HCT116 (cell line): ENCODE measurements around the gene NSG2. TPM values are rescaled to one million over a fixed set of nuclear protein-coding genes. Genes with fewer than 3 reads are reported as not detected.

Experiments
- ATAC-seq: fragments of 200-7000 bp; cut with Tn5 transposase; 2 replicates; pipeline ENCODE4 v1.9.1; 2020; ENCODE audit warnings: mild to moderate bottlenecking, moderate library complexity
- BruUV-seq: library from RNA; stranded (reverse); fragments of 400-500 nt; replicated peaks from 2 replicates; lab custom pipeline; 2021; lab: Mats Ljungman, UMichigan
- CTCF ChIA-PET: fragments of 300-600 bp; sonication (Branson Sonifier 250); formaldehyde crosslinking; loops from one replicate; lab custom pipeline; 2021; ENCODE audit warnings: antibody characterized with exemption; lab: Charles Lee
- POLR2A ChIA-PET: fragments of 300-600, 350-600 bp; sonication (Branson Sonifier 250); formaldehyde crosslinking; loops from one replicate; lab custom pipeline; 2021; ENCODE audit warnings: antibody characterized with exemption; lab: Charles Lee
- RAD21 ChIA-PET, 2 experiments: fragments of 300-600 bp; sonication (Branson Sonifier 250); formaldehyde crosslinking; loops; one replicate each; lab custom pipeline; 2023; ENCODE audit warnings: low total read pairs in 2 of 2; ENCODE audit not compliant: uncharacterized antibody in 2 of 2, unreplicated experiment in 2 of 2, low non-redundant PET in 1 of 2; lab: Charles Lee
- DNase-seq: peaks from one replicate; pipeline ENCODE4 v3.0.0-alpha.2; 2010; ENCODE audit warnings: low read depth, low spot score
- H2AFZ ChIP-seq: fragments of 200-600 bp; shearing (Covaris generic), sonication (generic); 2 replicates; pipeline ENCODE4 v1.6.1; 2017; ENCODE audit warnings: low read depth, mixed run types, mixed read lengths, antibody characterized with exemption, low read length; ENCODE audit not compliant: poor library complexity, severe bottlenecking
- H3K27ac ChIP-seq: 2 replicates; pipeline ENCODE4 v1.5.1; 2012; ENCODE audit warnings: low read depth, low read length
- H3K27me3 ChIP-seq: fragments of 200-600 bp; sonication (generic); 2 replicates; pipeline ENCODE4 v1.6.1; 2016; ENCODE audit warnings: mixed run types, low read length, mixed read lengths; ENCODE audit not compliant: insufficient read depth
- H3K36me3 ChIP-seq, 2 experiments: fragments of 200-500 bp in 1 of 2; fragments of 200-600 bp in 1 of 2; sonication (Bioruptor generic) in 1 of 2; sonication (generic) in 1 of 2; 2 replicates each; pipeline versions ENCODE4 v1.5.1 to v1.6.1; 2014 to 2016; ENCODE audit warnings: low read length in 2 of 2, inconsistent platforms in 1 of 2, mixed read lengths in 1 of 2, mixed run types in 1 of 2; ENCODE audit not compliant: insufficient read depth in 2 of 2, control insufficient read depth in 1 of 2
- H3K4me1 ChIP-seq, 2 experiments: fragments of 200-600 bp in 1 of 2; sonication (generic) in 1 of 2; 2 replicates each; pipeline versions ENCODE4 v1.5.1 to v1.6.1; 2012 to 2017; ENCODE audit warnings: low read length in 2 of 2, inconsistent platforms in 1 of 2, mild to moderate bottlenecking in 1 of 2, mixed read lengths in 1 of 2, mixed run types in 1 of 2, moderate library complexity in 1 of 2; ENCODE audit not compliant: insufficient read depth in 2 of 2, control insufficient read depth in 1 of 2
- H3K4me2 ChIP-seq: fragments of 200-600 bp; sonication (generic); 2 replicates; pipeline ENCODE4 v1.6.1; 2017; ENCODE audit warnings: mixed run types, low read length, mixed read lengths
- H3K4me3 ChIP-seq, 2 experiments: fragments of 200-600 bp in 1 of 2; sonication (generic) in 1 of 2; replicated peaks in 1 of 2; 2 replicates each; pipeline ENCODE4 v1.5.1; 2011 to 2016; ENCODE audit warnings: low read length in 2 of 2, control low read depth in 1 of 2, low read depth in 1 of 2, mild to moderate bottlenecking in 1 of 2, mixed read lengths in 1 of 2, mixed run types in 1 of 2
- H3K79me2 ChIP-seq: fragments of 200-600 bp; sonication (generic); 2 replicates; pipeline ENCODE4 v1.6.1; 2017; ENCODE audit warnings: mild to moderate bottlenecking, mixed run types, low read length, moderate library complexity, mixed read lengths; ENCODE audit not compliant: insufficient read depth
- H3K9ac ChIP-seq: fragments of 200-600 bp; sonication (generic); 2 replicates; pipeline ENCODE4 v1.6.1; 2016; ENCODE audit warnings: low read length, mixed read lengths
- H3K9me2 ChIP-seq: fragments of 200-600 bp; sonication (generic), shearing (Covaris generic); 2 replicates; pipeline ENCODE4 v1.6.1; 2017; ENCODE audit warnings: mixed run types, mild to moderate bottlenecking, moderate library complexity; ENCODE audit not compliant: insufficient read depth
- H3K9me3 ChIP-seq, 2 experiments: fragments of 200-500 bp in 1 of 2; fragments of 200-600 bp in 1 of 2; sonication (Bioruptor generic) in 1 of 2; sonication (generic) in 1 of 2; 2 replicates each; pipeline ENCODE4 v1.6.1; 2014 to 2017; ENCODE audit warnings: low read length in 2 of 2, mixed read lengths in 2 of 2, inconsistent platforms in 1 of 2, low read depth in 1 of 2, mild to moderate bottlenecking in 1 of 2, mixed run types in 1 of 2, moderate library complexity in 1 of 2; ENCODE audit not compliant: control insufficient read depth in 1 of 2, insufficient read depth in 1 of 2
- H4K20me1 ChIP-seq: fragments of 200-600 bp; sonication (generic), shearing (Covaris generic); 2 replicates; pipeline ENCODE4 v1.6.1; 2017; ENCODE audit warnings: mixed run types, mild to moderate bottlenecking, moderate library complexity; ENCODE audit not compliant: insufficient read depth
- CBX3 ChIP-seq: IDR thresholded peaks from 2 replicates; pipeline ENCODE4 v1.6.1; 2012; ENCODE audit warnings: low read depth
- CEBPB ChIP-seq: IDR thresholded peaks from 2 replicates; pipeline ENCODE4 v1.6.1; 2012; ENCODE audit warnings: low read depth
- POLR2AphosphoS5 ChIP-seq: IDR thresholded peaks from 2 replicates; pipeline ENCODE4 v1.6.1; 2011; ENCODE audit warnings: mild to moderate bottlenecking, low read depth, low read length, moderate library complexity
- SIN3A ChIP-seq: IDR thresholded peaks from 2 replicates; pipeline ENCODE4 v1.6.1; 2012; ENCODE audit warnings: low read depth
- intact Hi-C: fragments of 100-400 bp; cut with micrococcal nuclease; formaldehyde crosslinking; loops from 2 replicates; pipeline ENCODE4 v1.10.0; 2022
- total RNA-seq: library from RNA; stranded (reverse); gene quantifications from one replicate; pipeline ENCODE4 v1.2.1, GENCODE V29; 2021; ENCODE audit not compliant: unreplicated experiment

NSG2 gene
- total RNA-seq, 1 experiment from 2014 or later: not detected

DNA sequence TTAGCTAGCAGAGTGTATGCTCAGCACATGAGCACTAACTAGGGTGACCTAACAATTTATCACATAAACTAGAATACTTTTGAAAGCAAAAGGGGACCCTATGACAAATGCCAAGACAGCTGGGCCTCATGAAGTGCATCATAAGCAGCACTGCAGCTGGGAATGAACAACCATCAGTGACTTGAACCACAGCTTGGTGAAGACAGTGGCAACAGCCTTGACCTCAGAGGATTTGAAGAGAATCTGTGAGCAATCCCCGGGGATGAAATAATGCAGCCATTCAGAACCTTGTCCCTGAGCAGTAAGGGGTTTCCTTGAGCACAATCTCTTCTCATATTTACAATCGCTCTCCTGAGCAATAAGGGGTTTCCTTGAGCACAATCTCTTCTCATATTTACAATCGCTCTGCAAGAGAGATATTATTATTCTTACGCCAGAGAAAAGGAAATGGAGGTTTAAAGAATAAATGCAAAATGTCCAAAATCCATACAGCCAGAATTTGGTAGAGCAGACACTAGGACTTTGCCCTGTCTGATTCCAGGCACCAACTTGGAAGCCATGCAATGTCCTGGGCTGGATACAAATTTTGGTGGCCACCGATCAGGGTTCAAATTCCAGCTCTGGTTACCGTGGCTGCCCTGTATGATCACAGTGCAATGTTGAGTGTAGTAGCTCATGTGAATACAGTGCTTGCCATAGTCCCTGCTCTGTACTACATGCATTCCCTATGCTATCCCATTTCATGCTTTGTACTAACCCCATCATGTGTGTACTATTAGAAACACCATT lies 846 bp upstream of the NSG2 start:
- DNase-seq (no peak), ATAC-seq (no peak)
- H4K20me1 ChIP-seq: no peaks in the 10 kb centered on the region
- H3K4me3 ChIP-seq: no peak overlapping the region
- no peaks in the 10 kb centered on the region for H3K9me3 ChIP-seq
- TF ChIP-seq POLR2AphosphoS5 (no peak), SIN3A (peak; percentile 0; the same call in 1 of the 2 replicates), CEBPB (no peak)
- H3K79me2 ChIP-seq: no peaks in the 10 kb centered on the region
- no peaks in the 10 kb centered on the region for H3K4me1 ChIP-seq
- H3K36me3 ChIP-seq: no peaks in the 10 kb centered on the region
- ChIA-PET POLR2A (interaction anchor here (1.0 kb wide), 1 partner anchor 267 kb away, joined by 8 read pairs; no protein-coding TSS in a partner anchor), CTCF (interaction anchor here (1.0 to 3.5 kb wide), 8 partner anchors 9 to 272 kb away, joined by 3 to 165 read pairs (median 5); no protein-coding TSS in a partner anchor), RAD21 (interaction anchor here (1.0 to 1.5 kb wide), 5 partner anchors 265 to 272 kb away, joined by 5 to 30 read pairs (median 18); no protein-coding TSS in a partner anchor)
- H3K27ac ChIP-seq: no peak overlapping the region
- BruUV-seq: no TSS peak
- no peaks in the 10 kb centered on the region for H3K9me2 ChIP-seq
- H3K4me2 ChIP-seq: no peak overlapping the region
- H3K9ac ChIP-seq: no peak overlapping the region
- no peak overlapping the region for H2AFZ ChIP-seq
- peaks cover 30% of the 10 kb centered on the region for H3K27me3 ChIP-seq
- intact Hi-C loops: loop anchor here (1.0 to 2.0 kb wide), 3 partner anchors 268 to 426 kb away; no protein-coding TSS in a partner anchor

DNA sequence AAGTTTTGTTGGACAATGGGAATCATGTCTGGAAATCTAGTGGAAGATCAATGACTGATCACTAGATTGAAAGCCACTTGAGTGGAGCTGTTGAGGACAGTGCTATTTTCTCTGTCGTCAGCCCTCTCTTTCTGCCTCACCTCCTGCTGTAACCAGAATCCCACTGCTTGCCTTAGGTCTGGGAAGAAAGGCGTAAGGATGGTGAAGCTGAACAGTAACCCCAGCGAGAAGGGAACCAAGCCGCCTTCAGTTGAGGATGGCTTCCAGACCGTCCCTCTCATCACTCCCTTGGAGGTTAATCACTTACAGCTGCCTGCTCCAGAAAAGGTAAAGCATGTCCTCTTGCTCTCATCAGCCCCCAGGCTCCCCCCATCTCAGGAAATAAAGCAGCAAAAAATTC lies 1.1 kb downstream of the NSG2 start:
- Histone ChIP-seq H3K9me3 (no peaks in the 10 kb centered on the region), H3K4me1 (no peaks in the 10 kb centered on the region), H3K36me3 (no peaks in the 10 kb centered on the region), H3K27ac (no peak overlapping the region), H3K9ac (no peak overlapping the region), H3K9me2 (no peaks in the 10 kb centered on the region), H3K79me2 (no peaks in the 10 kb centered on the region), H2AFZ (no peak overlapping the region), H3K4me3 (no peak overlapping the region), H4K20me1 (no peaks in the 10 kb centered on the region), H3K27me3 (peaks cover 25% of the 10 kb centered on the region; the same call in 1 of the 2 replicates), H3K4me2 (no peak overlapping the region)
- ChIA-PET CTCF (interaction anchor here (1.7 to 3.5 kb wide), 3 partner anchors 7 to 270 kb away, joined by 9 to 165 read pairs (median 87); no protein-coding TSS in a partner anchor), RAD21 (interaction anchor here in 1 of 2 experiments (1.5 kb wide), 1 partner anchor 264 kb away, joined by 5 read pairs; no protein-coding TSS in a partner anchor), POLR2A (no interaction called here)
- ATAC-seq (no peak), DNase-seq (no peak)
- BruUV-seq: no TSS peak
- no peak for TF ChIP-seq CBX3
- intact Hi-C loops: no loop called here
